Natural killer cell (primary cell): ENCODE results near the gene MGAT3. TPM values are rescaled to one million over a fixed set of nuclear protein-coding genes. Genes with fewer than 3 reads are reported as not detected.
"Not testable (repeated sequence)": the region's sequence is repeated elsewhere in the genome, so short reads cannot be mapped to it uniquely, and the experiment has no call there.

Experiments
- ATAC-seq, 3 donors: fragments of 150-1000 bp in 2 of 3; fragments of 200-7000 bp in 1 of 3; cut with Tn5 transposase; 1 replicate in 1 of 3; 2 replicates in 2 of 3; pipeline ENCODE4 v1.10.0; 2021; ENCODE audit warnings: mild to moderate bottlenecking in 2 of 3, moderate library complexity in 2 of 3
- DNase-seq, 2 donors: peaks; one replicate each; pipeline versions ENCODE4 v3.0.0 to v3.0.0-alpha.2; 2013 to 2021; ENCODE audit warnings: mixed read lengths in 1 of 2
- H3K27ac ChIP-seq: one replicate; pipeline ENCODE4 v1.5.1; 2013; ENCODE audit warnings: mild to moderate bottlenecking, low read length
- H3K27me3 ChIP-seq: one replicate; pipeline ENCODE4 v1.6.1; 2013; ENCODE audit warnings: low read length; ENCODE audit not compliant: control insufficient read depth, insufficient read depth
- H3K36me3 ChIP-seq: one replicate; pipeline ENCODE4 v1.6.1; 2013; ENCODE audit warnings: low read length; ENCODE audit not compliant: control insufficient read depth, insufficient read depth
- H3K4me1 ChIP-seq: one replicate; pipeline ENCODE4 v1.6.1; 2013; ENCODE audit warnings: low read length; ENCODE audit not compliant: control insufficient read depth, insufficient read depth
- H3K4me3 ChIP-seq: one replicate; pipeline ENCODE4 v1.5.1; 2013; ENCODE audit warnings: low read length
- H3K9me3 ChIP-seq: one replicate; pipeline ENCODE4 v1.6.1; 2013; ENCODE audit warnings: low read length; ENCODE audit not compliant: control insufficient read depth, insufficient read depth
- H3K27ac Mint-ChIP-seq, 2 donors: one replicate each; pipeline ENCODE4 v1.8.0; 2022; ENCODE audit warnings: mild to moderate bottlenecking in 2 of 2, mixed read lengths in 2 of 2, moderate library complexity in 1 of 2
- H3K27me3 Mint-ChIP-seq, 2 donors: one replicate each; pipeline ENCODE4 v1.8.0; 2022; ENCODE audit warnings: low read depth in 2 of 2, mixed read lengths in 2 of 2
- H3K36me3 Mint-ChIP-seq: one replicate; pipeline ENCODE4 v1.8.0; 2022; ENCODE audit warnings: mixed read lengths
- H3K4me1 Mint-ChIP-seq, 2 donors: one replicate each; pipeline ENCODE4 v1.8.0; 2022; ENCODE audit warnings: mixed read lengths in 2 of 2
- H3K4me3 Mint-ChIP-seq: one replicate; pipeline ENCODE4 v1.8.0; 2022; ENCODE audit warnings: mild to moderate bottlenecking, moderate library complexity, mixed read lengths
- H3K9me3 Mint-ChIP-seq, 2 donors: one replicate each; pipeline ENCODE4 v1.8.0; 2022; ENCODE audit warnings: mixed read lengths in 2 of 2
- CTCF ChIP-seq: fragments of 200-600 bp; IDR thresholded peaks from one replicate; pipeline ENCODE4 v1.8.0; 2022; ENCODE audit warnings: antibody characterized with exemption
- WGBS: methylation state at CpG from one replicate; pipeline ENCODE4 v1.1.7; 2013; ENCODE audit warnings: missing lambda C conversion rate; ENCODE audit not compliant: insufficient coverage; 5-methylcytosine and 5-hydroxymethylcytosine counted together
- intact Hi-C: fragments of 100-400 bp; cut with micrococcal nuclease; formaldehyde crosslinking; loops from one replicate; pipeline ENCODE4 v1.14.2; 2022
- total RNA-seq, 4 donors: library from RNA; stranded (reverse); fragments of 120-200 nt in 1 of 4; gene quantifications; one replicate each; pipeline versions ENCODE4 v1.2.3 to v1.2.4, GENCODE V29; 2013 to 2022

Gene MGAT3
- total RNA-seq, 3 donors from 2014 or later (not counting 1 experiment from before 2014, with no cell fraction given), result 0.09 to 13.7 (median 0.11) TPM

- Mint-ChIP-seq H3K4me1 (peaks cover 34 to 40% of the 10 kb centered on the region in 2 donors), H3K27me3 (no peaks in the 10 kb centered on the region), H3K27ac (peak overlapping the region; percentile 96 to 98), H3K4me3 (peak overlapping the region; percentile 98), H3K9me3 (no peaks in the 10 kb centered on the region), H3K36me3 (peaks cover 8% of the 10 kb centered on the region)
- Histone ChIP-seq H3K36me3 (peaks cover 44% of the 10 kb centered on the region), H3K27me3 (no peaks in the 10 kb centered on the region), H3K4me3 (peak overlapping the region; percentile 97), H3K4me1 (peaks cover 39% of the 10 kb centered on the region), H3K27ac (peak overlapping the region; percentile 91), H3K9me3 (no peaks in the 10 kb centered on the region)
- DNase-seq (no peak), ATAC-seq (no peak)
- no peak for TF ChIP-seq CTCF
- intact Hi-C loops, result no loop called here
- WGBS, result 11% methylated on average over 24 of the region's 24 CpGs
Observed at GRCh38 chr22:39518996-39519680, 62.3 kb downstream of the MGAT3 start.

GRCh38 chr22:39519681-39520225 lies 62.9 kb downstream of the MGAT3 start:
- peak overlapping the region; percentile 91 for H3K27ac ChIP-seq
- H3K27ac Mint-ChIP-seq, result peak overlapping the region; percentile 96 to 98
- no peaks in the 10 kb centered on the region for H3K9me3 ChIP-seq
- H3K36me3 ChIP-seq, result peaks cover 44% of the 10 kb centered on the region
- H3K27me3 ChIP-seq, result no peaks in the 10 kb centered on the region
- WGBS, result under 1% methylated on average over 47 of the region's 47 CpGs
- ATAC-seq, result peak; percentile 88 to 95 (median 88)
- H3K36me3 Mint-ChIP-seq, result peaks cover 8% of the 10 kb centered on the region
- H3K4me1 Mint-ChIP-seq, result peaks cover 37 to 38% of the 10 kb centered on the region in 2 donors
- H3K27me3 Mint-ChIP-seq, result no peaks in the 10 kb centered on the region
- H3K4me1 ChIP-seq, result peaks cover 45% of the 10 kb centered on the region
- H3K4me3 ChIP-seq, result peak overlapping the region; percentile 97
- H3K9me3 Mint-ChIP-seq, result no peaks in the 10 kb centered on the region
- H3K4me3 Mint-ChIP-seq, result peak overlapping the region; percentile 98
- DNase-seq, result no peak
- intact Hi-C loops, result loop anchor here (1.0 kb wide), 3 partner anchors 13 to 525 kb away; partner anchors contain the start of genes MIEF1 and RPS19BP1
- TF ChIP-seq CTCF, result no peak

GRCh38 chr22:39520226-39521105 lies 63.7 kb downstream of the MGAT3 start, which contains the start of gene ATF4:
TSS of gene ATF4 (plus strand) at chr22:39520562. CDS start at chr22:39521446, 884 bp downstream.
- H3K4me1 Mint-ChIP-seq, result peaks cover 44% of the 10 kb centered on the region in 2 donors
- Histone ChIP-seq H3K36me3 (peaks cover 41% of the 10 kb centered on the region), H3K27me3 (no peaks in the 10 kb centered on the region), H3K9me3 (no peaks in the 10 kb centered on the region), H3K4me1 (peaks cover 47% of the 10 kb centered on the region), H3K4me3 (peak within 1 kb of the TSS; percentile 97), H3K27ac (peak within 1 kb of the TSS; percentile 91)
- peak within 1 kb of the TSS; percentile 98 for H3K4me3 Mint-ChIP-seq
- H3K27me3 Mint-ChIP-seq, result no peaks in the 10 kb centered on the region
- intact Hi-C loops, result loop anchor here (1.0 kb wide), 3 partner anchors 12 to 524 kb away; partner anchors contain the start of genes MIEF1 and RPS19BP1
- TF ChIP-seq CTCF, result no peak
- ATAC-seq (peak; percentile 58 to 82 (median 67)), DNase-seq (peak; percentile 92 to 99)
- WGBS, result 0% methylated on average over 85 of the region's 86 CpGs
- no peaks in the 10 kb centered on the region for H3K9me3 Mint-ChIP-seq
- peak within 1 kb of the TSS; percentile 96 to 98 for H3K27ac Mint-ChIP-seq
- peaks cover 8% of the 10 kb centered on the region for H3K36me3 Mint-ChIP-seq

GRCh38 chr22:39521106-39521885 lies 64.5 kb downstream of the MGAT3 start:
- Histone ChIP-seq H3K4me1 (peaks cover 55% of the 10 kb centered on the region), H3K4me3 (peak overlapping the region; percentile 97), H3K36me3 (peaks cover 38% of the 10 kb centered on the region), H3K27ac (peak overlapping the region; percentile 13)
- Mint-ChIP-seq H3K4me1 (peaks cover 47 to 49% of the 10 kb centered on the region in 2 donors), H3K4me3 (peak overlapping the region; percentile 98), H3K27ac (peak overlapping the region; percentile 96 to 98)
- H3K9me3 ChIP-seq, H3K9me3 Mint-ChIP-seq, H3K27me3 Mint-ChIP-seq, intact Hi-C loops, DNase-seq, H3K27me3 ChIP-seq, ATAC-seq, H3K36me3 Mint-ChIP-seq: not testable (repeated sequence)
- 8% methylated on average over 26 of the region's 28 CpGs for WGBS

GRCh38 chr22:39522091-39522490 lies 65.3 kb downstream of the MGAT3 start:
- H3K9me3 Mint-ChIP-seq, result not testable (repeated sequence)
- peaks cover 62% of the 10 kb centered on the region for H3K4me1 ChIP-seq

More at GRCh38 chr22:39522091-39522490, 65.3 kb downstream of the MGAT3 start:
- peaks cover 50 to 52% of the 10 kb centered on the region in 2 donors for H3K4me1 Mint-ChIP-seq
- H3K36me3 ChIP-seq, result peaks cover 38% of the 10 kb centered on the region
- DNase-seq, H3K4me3 ChIP-seq, ATAC-seq, H3K27me3 Mint-ChIP-seq, intact Hi-C loops, H3K27me3 ChIP-seq, H3K36me3 Mint-ChIP-seq, H3K9me3 ChIP-seq, H3K27ac ChIP-seq: not testable (repeated sequence)
- H3K4me3 Mint-ChIP-seq, result peak overlapping the region; percentile 98
- peak overlapping the region; percentile 96 to 98 for H3K27ac Mint-ChIP-seq
- 31% methylated on average over 2 of the region's 5 CpGs for WGBS
